Measurements from ENCODE around the gene SLC6A7.

DNA sequence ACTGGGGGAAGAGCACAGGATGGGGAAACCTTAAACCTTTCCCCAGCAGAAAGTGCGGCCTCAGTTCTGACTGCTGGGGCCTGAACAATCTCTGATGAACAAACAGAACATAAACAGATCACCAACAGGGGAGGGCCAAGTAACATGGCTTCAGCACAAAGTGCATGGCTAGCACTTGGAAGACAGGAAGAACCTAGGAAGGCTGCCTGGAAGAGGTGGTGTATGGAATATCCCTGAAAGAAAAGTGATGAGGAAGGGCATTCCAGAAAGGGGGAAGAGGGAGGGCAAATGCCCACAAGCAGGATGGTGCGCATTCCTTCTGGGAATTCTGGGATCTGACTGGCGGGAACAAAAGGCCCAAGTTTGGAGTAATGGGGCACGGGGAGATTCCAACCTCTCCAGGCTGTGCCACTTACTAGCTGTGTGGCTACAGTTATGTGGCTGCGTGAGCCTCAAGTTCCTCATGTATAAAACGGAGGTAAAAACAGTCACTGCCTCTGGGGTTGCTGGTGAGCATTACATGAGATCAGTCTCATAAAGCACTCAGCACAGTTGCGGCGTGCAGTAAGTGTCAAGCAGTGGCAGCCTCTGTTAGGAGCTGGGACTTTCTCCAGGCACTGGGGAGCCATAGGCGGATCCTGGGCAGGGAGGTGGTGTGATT lies 35.8 kb upstream of the SLC6A7 start:
- TF ChIP-seq, protein P1, sequence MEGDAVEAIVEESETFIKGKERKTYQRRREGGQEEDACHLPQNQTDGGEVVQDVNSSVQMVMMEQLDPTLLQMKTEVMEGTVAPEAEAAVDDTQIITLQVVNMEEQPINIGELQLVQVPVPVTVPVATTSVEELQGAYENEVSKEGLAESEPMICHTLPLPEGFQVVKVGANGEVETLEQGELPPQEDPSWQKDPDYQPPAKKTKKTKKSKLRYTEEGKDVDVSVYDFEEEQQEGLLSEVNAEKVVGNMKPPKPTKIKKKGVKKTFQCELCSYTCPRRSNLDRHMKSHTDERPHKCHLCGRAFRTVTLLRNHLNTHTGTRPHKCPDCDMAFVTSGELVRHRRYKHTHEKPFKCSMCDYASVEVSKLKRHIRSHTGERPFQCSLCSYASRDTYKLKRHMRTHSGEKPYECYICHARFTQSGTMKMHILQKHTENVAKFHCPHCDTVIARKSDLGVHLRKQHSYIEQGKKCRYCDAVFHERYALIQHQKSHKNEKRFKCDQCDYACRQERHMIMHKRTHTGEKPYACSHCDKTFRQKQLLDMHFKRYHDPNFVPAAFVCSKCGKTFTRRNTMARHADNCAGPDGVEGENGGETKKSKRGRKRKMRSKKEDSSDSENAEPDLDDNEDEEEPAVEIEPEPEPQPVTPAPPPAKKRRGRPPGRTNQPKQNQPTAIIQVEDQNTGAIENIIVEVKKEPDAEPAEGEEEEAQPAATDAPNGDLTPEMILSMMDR (IDR thresholded peaks at IDR 0.05), result no peak
- TF ChIP-seq ZFX (IDR thresholded peaks at IDR 0.05; ENCODE audit: borderline replicate concordance), result no peak

All from 22Rv1 (cell line).